Endothelial cell of umbilical vein (primary cell): ENCODE data around the gene FBXO24. TPM values are rescaled to one million over a fixed set of nuclear protein-coding genes. Genes with fewer than 3 reads are reported as not detected.

Experiments used
- BruUV-seq: library from RNA; stranded (reverse); fragments of 400-500 nt; replicated peaks from 2 replicates; lab custom pipeline; 2021; lab: Mats Ljungman, UMichigan
- CTCF ChIA-PET: fragments of 300-600, 350-600 bp; sonication (Branson Sonifier 250); formaldehyde crosslinking; loops from one replicate; lab custom pipeline; 2021; ENCODE audit warnings: antibody characterized with exemption, inconsistent platforms; lab: Charles Lee
- POLR2A ChIA-PET: fragments of 300-600, 350-600 bp; sonication (Branson Sonifier 250); formaldehyde crosslinking; loops from one replicate; lab custom pipeline; 2021; ENCODE audit warnings: antibody characterized with exemption, inconsistent platforms; lab: Charles Lee
- DNase-seq: peaks from one replicate; pipeline ENCODE4 v3.0.0-alpha.2; 2011; ENCODE audit warnings: low read depth, low spot score
- FAIRE-seq: peaks from 2 replicates; lab custom pipeline; 2011; peaks lifted over from hg19 to GRCh38; lab: Jason Lieb, UNC
- H2AFZ ChIP-seq: 2 replicates; pipeline ENCODE4 v1.6.0; 2012; ENCODE audit warnings: low read depth, low read length, control low read depth, inconsistent platforms
- H3K27ac ChIP-seq: 2 replicates; pipeline ENCODE4 v1.5.1; 2011; ENCODE audit warnings: low read depth, mild to moderate bottlenecking, control low read depth, low read length, moderate library complexity; ENCODE audit not compliant: insufficient read depth
- H3K27me3 ChIP-seq, 2 experiments: 2 replicates each; pipeline versions ENCODE4 v1.6.0 to v1.6.1; 2011; ENCODE audit warnings: low read length in 2 of 2, mixed read lengths in 1 of 2; ENCODE audit not compliant: control insufficient read depth in 2 of 2, insufficient read depth in 2 of 2
- H3K36me3 ChIP-seq, 2 experiments: 2 replicates in 1 of 2; 3 replicates in 1 of 2; pipeline ENCODE4 v1.5.1; 2011; ENCODE audit warnings: low read length in 2 of 2, mild to moderate bottlenecking in 1 of 2, moderate library complexity in 1 of 2; ENCODE audit not compliant: control insufficient read depth in 2 of 2, insufficient read depth in 2 of 2; ENCODE audit errors: extremely low read depth in 1 of 2
- H3K4me1 ChIP-seq: 3 replicates; pipeline ENCODE4 v1.5.1; 2011; ENCODE audit warnings: mild to moderate bottlenecking, low read length; ENCODE audit not compliant: control insufficient read depth, insufficient read depth; ENCODE audit errors: extremely low read depth
- H3K4me2 ChIP-seq: 2 replicates; pipeline ENCODE4 v1.6.1; 2011; ENCODE audit warnings: low read length, control low read depth, mixed read lengths; ENCODE audit not compliant: insufficient read depth
- H3K4me3 ChIP-seq, 3 experiments: fragments of 200-600 bp in 1 of 3; sonication (generic), shearing (Covaris generic) in 1 of 3; replicated peaks in 1 of 3; 2 replicates each; pipeline ENCODE4 v1.5.1; 2011 to 2016; ENCODE audit warnings: control low read depth in 3 of 3, low read length in 3 of 3, mild to moderate bottlenecking in 2 of 3, inconsistent platforms in 1 of 3, low read depth in 1 of 3, moderate library complexity in 1 of 3; ENCODE audit not compliant: insufficient read depth in 1 of 3
- H3K79me2 ChIP-seq: 2 replicates; pipeline ENCODE4 v1.6.0; 2012; ENCODE audit warnings: low read length, inconsistent platforms; ENCODE audit not compliant: control insufficient read depth, insufficient read depth
- H3K9ac ChIP-seq: replicated peaks from 2 replicates; pipeline ENCODE3; 2011; ENCODE audit warnings: low read length, control low read depth; ENCODE audit not compliant: insufficient read depth; ENCODE audit errors: extremely low read depth
- H3K9me1 ChIP-seq: replicated peaks from 3 replicates; pipeline ENCODE4 v1.6.0; 2011; ENCODE audit warnings: mild to moderate bottlenecking, low read length; ENCODE audit not compliant: control insufficient read depth, insufficient read depth; ENCODE audit errors: extremely low read depth
- H3K9me3 ChIP-seq: replicated peaks from 2 replicates; pipeline ENCODE4 v1.5.1; 2012; ENCODE audit warnings: low read length, inconsistent platforms; ENCODE audit not compliant: control insufficient read depth, insufficient read depth
- H4K20me1 ChIP-seq: replicated peaks from 2 replicates; pipeline ENCODE3; 2011; ENCODE audit warnings: mild to moderate bottlenecking, low read length; ENCODE audit not compliant: control insufficient read depth, insufficient read depth; ENCODE audit errors: extremely low read depth
- CTCF ChIP-seq, 2 donors: IDR thresholded peaks; 1 replicate in 1 of 2; 2 replicates in 1 of 2; pipeline ENCODE4 v1.5.1; 2011; ENCODE audit warnings: low read length in 2 of 2, mild to moderate bottlenecking in 2 of 2, moderate library complexity in 2 of 2, control low read depth in 1 of 2, inconsistent platforms in 1 of 2, low read depth in 1 of 2; ENCODE audit not compliant: insufficient read depth in 1 of 2; ENCODE audit errors: extremely low read depth in 1 of 2
- EZH2 ChIP-seq: IDR thresholded peaks from 2 replicates; pipeline ENCODE4 v1.6.1; 2012; ENCODE audit warnings: borderline replicate concordance, low read depth, mild to moderate bottlenecking, moderate library complexity, low read length, inconsistent platforms; ENCODE audit not compliant: severe bottlenecking
- FOS ChIP-seq: IDR thresholded peaks from 2 replicates; pipeline ENCODE4 v1.6.1; 2011; ENCODE audit warnings: mild to moderate bottlenecking, low read length, moderate library complexity, borderline replicate concordance; ENCODE audit not compliant: insufficient read depth
- GATA2 ChIP-seq: IDR thresholded peaks from 2 replicates; pipeline ENCODE4 v1.7.0; 2011; ENCODE audit warnings: low read depth, mild to moderate bottlenecking, moderate library complexity, mixed read lengths, low read length; ENCODE audit not compliant: insufficient read length, insufficient read depth
- JUN ChIP-seq: IDR thresholded peaks from 2 replicates; pipeline ENCODE4 v1.6.1; 2011; ENCODE audit warnings: borderline replicate concordance, low read depth; ENCODE audit not compliant: insufficient read length, insufficient read depth
- MAX ChIP-seq: IDR thresholded peaks from 2 replicates; pipeline ENCODE4 v1.6.1; 2011; ENCODE audit not compliant: insufficient read depth, insufficient read length
- MYC ChIP-seq: IDR thresholded peaks from one replicate; pipeline ENCODE4 v1.6.1; 2011; ENCODE audit warnings: mild to moderate bottlenecking, low read depth, low read length
- POLR2A ChIP-seq: IDR thresholded peaks from 2 replicates; pipeline ENCODE4 v1.6.1; 2012; ENCODE audit warnings: low read depth, mild to moderate bottlenecking, control low read depth, low read length
- POLR2AphosphoS5 ChIP-seq: IDR thresholded peaks from 2 replicates; pipeline ENCODE4 v1.6.1; 2012; ENCODE audit warnings: low read depth, mild to moderate bottlenecking, control low read depth, low read length, moderate library complexity; ENCODE audit not compliant: insufficient read depth
- dilution Hi-C: fragments of 300-500 bp; cut with MboI; formaldehyde crosslinking; loops from one replicate; pipeline ENCODE4 v1.15.0; 2019; ENCODE audit warnings: low sequenced_read_pairs; ENCODE audit not compliant: extremely low pct_ligation_motif_present
- intact Hi-C: fragments of 100-400 bp; cut with micrococcal nuclease; formaldehyde crosslinking; loops from one replicate; pipeline ENCODE4 v1.10.0; 2022
- polyA plus RNA-seq, 4 experiments: library from polyadenylated mRNA; depleted of rRNA in 3 of 4; stranded (reverse) in 3 of 4; unstranded in 1 of 4; fragments of >200 nt; gene quantifications; 2 replicates each; pipeline versions ENCODE4 v1.2.1 to v1.2.3, GENCODE V29; 2011 to 2012; ENCODE audit warnings: missing spikeins in 1 of 4
- total RNA-seq: library from RNA; stranded (reverse); gene quantifications from 2 replicates; pipeline ENCODE4 v1.2.3, GENCODE V29; 2021

Gene FBXO24
- total and polyA plus RNA-seq, 2 donors (not counting 3 experiments of a cell fraction or from before 2014, with no cell fraction given): 0.37 to 0.38 TPM

GRCh38 chr7:100544967-100545359 is 41.2 kb upstream of the FBXO24 start:
- Histone ChIP-seq H3K9me1 (no peaks in the 10 kb centered on the region), H3K79me2 (peaks cover 28% of the 10 kb centered on the region), H3K9me3 (no peaks in the 10 kb centered on the region), H3K36me3 (peaks cover 0 to 2% of the 10 kb centered on the region in 2 experiments), H4K20me1 (no peaks in the 10 kb centered on the region), H3K4me1 (peaks cover 56% of the 10 kb centered on the region), H3K4me3 (no peak overlapping the region), H3K4me2 (peak overlapping the region; percentile 81), H3K9ac (peak overlapping the region; percentile 66), H2AFZ (peak overlapping the region; percentile 1), H3K27ac (peak overlapping the region; percentile 94), H3K27me3 (no peaks in the 10 kb centered on the region)
- ChIA-PET POLR2A (interaction anchor here (1.4 kb wide), 2 partner anchors 12 to 15 kb away, joined by 3 read pairs; no protein-coding TSS in a partner anchor), CTCF (interaction anchor here (0.6 to 2.6 kb wide), 9 partner anchors 15 to 105 kb away, joined by 3 to 32 read pairs (median 4); partner anchors contain the start of gene NYAP1)
- BruUV-seq: no TSS peak
- DNase-seq: no peak
- intact Hi-C loops (loop anchor here (1.0 kb wide), 1 partner anchor 62 kb away; the partner anchor contains the start of gene NYAP1), dilution Hi-C loops (no loop called here)
- TF ChIP-seq POLR2A (no peak), MAX (no peak), GATA2 (no peak), POLR2AphosphoS5 (no peak), CTCF (IDR thresholded peaks at IDR 0.05; ENCODE audit: extremely low read depth in 1 of 2, insufficient read depth in 1 of 2, low read depth in 1 of 2, low read length in 2 of 2) (no peak), EZH2 (no peak), MYC (no peak), JUN (no peak), FOS (no peak)
- no peak for FAIRE-seq
